ENCODE data around the gene PAPLN. TPM values are rescaled to one million over a fixed set of nuclear protein-coding genes. Genes with fewer than 3 reads are reported as not detected.

Gene PAPLN
- total and polyA plus RNA-seq, 2 experiments from 2014 or later = 2.8 to 13.2 TPM

DNA sequence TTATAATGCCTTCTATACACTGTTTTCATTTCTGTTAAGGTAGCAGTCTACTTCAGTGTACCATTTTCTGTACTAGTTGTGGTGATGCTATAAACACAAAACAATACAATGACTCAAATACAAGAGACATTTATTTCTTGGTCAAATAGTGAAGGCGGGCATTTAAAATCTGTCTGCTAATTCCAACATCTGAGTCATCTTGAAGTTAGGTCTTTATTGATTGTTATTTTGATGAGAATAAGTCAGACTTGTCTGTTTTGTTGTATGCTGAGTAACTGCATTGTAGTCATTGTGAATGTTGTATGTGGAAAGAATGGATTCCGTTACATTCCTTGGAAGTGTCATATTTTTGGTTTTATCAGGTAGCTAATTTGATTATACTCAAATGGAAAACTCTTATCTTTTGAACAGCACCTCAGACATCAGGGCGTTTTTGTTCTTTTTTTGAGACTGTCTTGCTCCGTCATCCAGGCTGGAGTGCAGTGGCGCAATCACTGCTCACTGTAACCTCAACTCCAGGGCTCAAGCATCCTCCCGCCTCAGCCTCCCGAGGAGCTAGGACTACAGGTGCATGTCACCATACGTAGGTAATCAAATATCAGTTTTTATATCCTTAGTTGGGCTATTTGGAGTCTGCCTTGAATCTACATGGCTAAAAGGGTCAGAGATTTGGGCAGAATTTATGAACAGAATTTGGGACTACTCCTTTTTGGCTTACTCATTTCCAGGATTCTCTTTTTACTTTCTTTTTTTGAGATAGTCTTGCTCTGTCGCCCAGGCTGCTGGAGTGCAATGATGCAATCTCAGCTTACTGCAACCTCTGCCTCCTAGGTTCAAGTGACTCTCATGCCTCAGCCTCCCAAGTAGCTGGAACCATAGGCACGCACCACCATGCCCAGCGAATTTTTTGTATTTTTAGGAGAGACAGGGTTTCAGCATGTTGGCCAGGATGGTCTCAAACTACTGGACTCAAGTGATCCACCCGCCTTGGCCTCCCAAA is 56.8 kb downstream of the PAPLN start (continued):
- TF ChIP-seq, protein P1, sequence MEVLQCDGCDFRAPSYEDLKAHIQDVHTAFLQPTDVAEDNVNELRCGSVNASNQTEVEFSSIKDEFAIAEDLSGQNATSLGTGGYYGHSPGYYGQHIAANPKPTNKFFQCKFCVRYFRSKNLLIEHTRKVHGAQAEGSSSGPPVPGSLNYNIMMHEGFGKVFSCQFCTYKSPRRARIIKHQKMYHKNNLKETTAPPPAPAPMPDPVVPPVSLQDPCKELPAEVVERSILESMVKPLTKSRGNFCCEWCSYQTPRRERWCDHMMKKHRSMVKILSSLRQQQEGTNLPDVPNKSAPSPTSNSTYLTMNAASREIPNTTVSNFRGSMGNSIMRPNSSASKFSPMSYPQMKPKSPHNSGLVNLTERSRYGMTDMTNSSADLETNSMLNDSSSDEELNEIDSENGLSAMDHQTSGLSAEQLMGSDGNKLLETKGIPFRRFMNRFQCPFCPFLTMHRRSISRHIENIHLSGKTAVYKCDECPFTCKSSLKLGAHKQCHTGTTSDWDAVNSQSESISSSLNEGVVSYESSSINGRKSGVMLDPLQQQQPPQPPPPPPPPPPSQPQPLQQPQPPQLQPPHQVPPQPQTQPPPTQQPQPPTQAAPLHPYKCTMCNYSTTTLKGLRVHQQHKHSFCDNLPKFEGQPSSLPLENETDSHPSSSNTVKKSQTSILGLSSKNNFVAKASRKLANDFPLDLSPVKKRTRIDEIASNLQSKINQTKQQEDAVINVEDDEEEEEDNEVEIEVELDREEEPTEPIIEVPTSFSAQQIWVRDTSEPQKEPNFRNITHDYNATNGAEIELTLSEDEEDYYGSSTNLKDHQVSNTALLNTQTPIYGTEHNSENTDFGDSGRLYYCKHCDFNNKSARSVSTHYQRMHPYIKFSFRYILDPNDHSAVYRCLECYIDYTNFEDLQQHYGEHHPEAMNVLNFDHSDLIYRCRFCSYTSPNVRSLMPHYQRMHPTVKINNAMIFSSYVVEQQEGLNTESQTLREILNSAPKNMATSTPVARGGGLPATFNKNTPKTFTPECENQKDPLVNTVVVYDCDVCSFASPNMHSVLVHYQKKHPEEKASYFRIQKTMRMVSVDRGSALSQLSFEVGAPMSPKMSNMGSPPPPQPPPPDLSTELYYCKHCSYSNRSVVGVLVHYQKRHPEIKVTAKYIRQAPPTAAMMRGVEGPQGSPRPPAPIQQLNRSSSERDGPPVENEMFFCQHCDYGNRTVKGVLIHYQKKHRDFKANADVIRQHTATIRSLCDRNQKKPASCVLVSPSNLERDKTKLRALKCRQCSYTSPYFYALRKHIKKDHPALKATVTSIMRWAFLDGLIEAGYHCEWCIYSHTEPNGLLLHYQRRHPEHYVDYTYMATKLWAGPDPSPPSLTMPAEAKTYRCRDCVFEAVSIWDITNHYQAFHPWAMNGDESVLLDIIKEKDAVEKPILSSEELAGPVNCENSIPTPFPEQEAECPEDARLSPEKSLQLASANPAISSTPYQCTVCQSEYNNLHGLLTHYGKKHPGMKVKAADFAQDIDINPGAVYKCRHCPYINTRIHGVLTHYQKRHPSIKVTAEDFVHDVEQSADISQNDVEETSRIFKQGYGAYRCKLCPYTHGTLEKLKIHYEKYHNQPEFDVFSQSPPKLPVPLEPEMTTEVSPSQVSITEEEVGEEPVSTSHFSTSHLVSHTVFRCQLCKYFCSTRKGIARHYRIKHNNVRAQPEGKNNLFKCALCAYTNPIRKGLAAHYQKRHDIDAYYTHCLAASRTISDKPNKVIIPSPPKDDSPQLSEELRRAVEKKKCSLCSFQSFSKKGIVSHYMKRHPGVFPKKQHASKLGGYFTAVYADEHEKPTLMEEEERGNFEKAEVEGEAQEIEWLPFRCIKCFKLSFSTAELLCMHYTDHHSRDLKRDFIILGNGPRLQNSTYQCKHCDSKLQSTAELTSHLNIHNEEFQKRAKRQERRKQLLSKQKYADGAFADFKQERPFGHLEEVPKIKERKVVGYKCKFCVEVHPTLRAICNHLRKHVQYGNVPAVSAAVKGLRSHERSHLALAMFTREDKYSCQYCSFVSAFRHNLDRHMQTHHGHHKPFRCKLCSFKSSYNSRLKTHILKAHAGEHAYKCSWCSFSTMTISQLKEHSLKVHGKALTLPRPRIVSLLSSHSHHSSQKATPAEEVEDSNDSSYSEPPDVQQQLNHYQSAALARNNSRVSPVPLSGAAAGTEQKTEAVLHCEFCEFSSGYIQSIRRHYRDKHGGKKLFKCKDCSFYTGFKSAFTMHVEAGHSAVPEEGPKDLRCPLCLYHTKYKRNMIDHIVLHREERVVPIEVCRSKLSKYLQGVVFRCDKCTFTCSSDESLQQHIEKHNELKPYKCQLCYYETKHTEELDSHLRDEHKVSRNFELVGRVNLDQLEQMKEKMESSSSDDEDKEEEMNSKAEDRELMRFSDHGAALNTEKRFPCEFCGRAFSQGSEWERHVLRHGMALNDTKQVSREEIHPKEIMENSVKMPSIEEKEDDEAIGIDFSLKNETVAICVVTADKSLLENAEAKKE (CRISPR knock-in tag; IDR thresholded peaks at IDR 0.05) = no peak

DNA sequence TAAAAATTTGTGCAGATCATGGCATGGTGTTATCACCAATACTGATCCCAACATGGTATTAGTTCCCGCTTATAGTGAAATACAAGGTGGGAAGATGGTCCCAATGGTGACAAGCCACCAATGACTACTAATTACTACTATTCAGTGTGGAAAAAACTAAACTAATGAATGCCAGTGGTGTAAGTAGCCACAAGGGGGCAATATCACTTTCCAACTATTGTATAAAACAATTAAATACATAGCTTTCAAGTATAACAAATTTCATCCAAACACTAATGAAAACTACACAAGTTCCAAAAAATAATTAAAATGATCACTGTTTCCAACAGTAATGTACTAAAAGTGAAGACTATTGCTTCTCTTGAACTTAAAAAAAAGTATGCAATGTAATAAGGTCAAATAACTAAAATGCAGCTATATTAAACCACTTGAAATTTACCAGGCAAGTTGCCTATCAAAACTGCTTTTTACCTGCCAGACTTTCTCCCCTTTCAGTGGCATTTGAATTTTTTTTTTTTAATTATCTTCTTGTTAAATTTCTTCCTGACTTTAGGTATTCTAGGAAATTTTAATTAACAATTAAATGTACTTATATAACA is 58.0 kb downstream of the PAPLN start:
- peaks cover 7% of the 10 kb centered on the region for H3K4me1 ChIP-seq (ENCODE audit: insufficient read depth)
- no peaks in the 10 kb centered on the region for H3K36me3 ChIP-seq (ENCODE audit: insufficient read depth)
- Mint-ChIP-seq H3K4me1 (peaks cover 7% of the 10 kb centered on the region), H3K4me3 (no peak overlapping the region), H3K27ac (no peak overlapping the region), H3K9me3 (no peaks in the 10 kb centered on the region), H3K36me3 (ENCODE audit: low read depth) (peaks cover 23% of the 10 kb centered on the region; the same call in 2 of the 3 replicates), H3K27me3 (ENCODE audit: insufficient read depth, low read depth, poor library complexity) (no peaks in the 10 kb centered on the region)
- ATAC-seq = peak; percentile 52; the same call in 2 of the 3 replicates
- no peaks in the 10 kb centered on the region for H3K79me2 ChIP-seq (replicated peaks; ENCODE audit: insufficient read depth)
- H3K9me2 ChIP-seq (ENCODE audit: insufficient read depth) = no peaks in the 10 kb centered on the region
- DNase-seq (ENCODE audit: low spot score) = peak; percentile 83
- no peak overlapping the region for H3K4me3 ChIP-seq
- H4K20me1 ChIP-seq (replicated peaks; ENCODE audit: insufficient read depth) = no peaks in the 10 kb centered on the region
- no peak overlapping the region for H3K4me2 ChIP-seq
- no peak overlapping the region for H2AFZ ChIP-seq
- no peak overlapping the region for H3K27ac ChIP-seq (ENCODE audit: low read depth)
- no peaks in the 10 kb centered on the region for H3F3A ChIP-seq (replicated peaks; ENCODE audit: low read depth)
- H3K27me3 ChIP-seq (ENCODE audit: insufficient read depth) = no peaks in the 10 kb centered on the region
- TF ChIP-seq EZH2phosphoT487 (IDR thresholded peaks at IDR 0.05; ENCODE audit: unreplicated experiment) (no peak), STAT1 (IDR thresholded peaks at IDR 0.05; ENCODE audit: unreplicated experiment) (no peak), JUNB (IDR thresholded peaks at IDR 0.05; ENCODE audit: unreplicated experiment) (no peak), CREB1 (CRISPR knock-in tag; IDR thresholded peaks at IDR 0.05; ENCODE audit: low read depth) (no peak)
- TF ChIP-seq, protein P1 (CRISPR knock-in tag; IDR thresholded peaks at IDR 0.05) = no peak

Measured in GM23338 (cell line).